Thymus (tissue), 11 donors: ENCODE data around the gene OR10G2. TPM values are rescaled to one million over a fixed set of nuclear protein-coding genes. Genes with fewer than 3 reads are reported as not detected.
"Not testable (repeated sequence)": the region's sequence is repeated elsewhere in the genome, so short reads cannot be mapped to it uniquely, and the experiment has no call there.

Experiments
- DNase-seq, 9 donors: peaks; one replicate each; pipeline ENCODE4 v3.0.0-alpha.2; 2013; ENCODE audit warnings: low spot score in 9 of 9, low read depth in 6 of 9, missing footprints in 1 of 9
- H3K27ac ChIP-seq, 2 donors: one replicate each; pipeline ENCODE4 v1.5.1; 2013; ENCODE audit warnings: control low read depth in 1 of 2, low read depth in 1 of 2, low read length in 1 of 2, mild to moderate bottlenecking in 1 of 2, moderate library complexity in 1 of 2
- H3K27me3 ChIP-seq, 2 donors: one replicate each; pipeline ENCODE4 v1.5.1; 2013; ENCODE audit warnings: low read length in 1 of 2; ENCODE audit not compliant: control insufficient read depth in 2 of 2, insufficient read depth in 1 of 2
- H3K36me3 ChIP-seq, 2 donors: one replicate each; pipeline ENCODE4 v1.5.1; 2013; ENCODE audit warnings: low read length in 1 of 2, mild to moderate bottlenecking in 1 of 2, moderate library complexity in 1 of 2; ENCODE audit not compliant: control insufficient read depth in 2 of 2, insufficient read depth in 2 of 2
- H3K4me1 ChIP-seq, 2 donors: one replicate each; pipeline ENCODE4 v1.5.1; 2013; ENCODE audit warnings: low read length in 2 of 2; ENCODE audit not compliant: control insufficient read depth in 2 of 2, insufficient read depth in 2 of 2
- H3K4me3 ChIP-seq, 2 donors: one replicate each; pipeline ENCODE4 v1.5.1; 2013; ENCODE audit warnings: low read length in 2 of 2, control low read depth in 1 of 2, mild to moderate bottlenecking in 1 of 2
- H3K9me3 ChIP-seq, 2 donors: one replicate each; pipeline ENCODE4 v1.5.1; 2013; ENCODE audit warnings: low read length in 1 of 2, mild to moderate bottlenecking in 1 of 2; ENCODE audit not compliant: control insufficient read depth in 2 of 2, insufficient read depth in 1 of 2
- WGBS: extraction: QIAGEN DNeasy Blood & Tissue Kit; methylation state at CpG from one replicate; pipeline ENCODE4 v1.1.7; 2013; 5-methylcytosine and 5-hydroxymethylcytosine counted together
- polyA plus RNA-seq: library from polyadenylated mRNA; stranded (reverse); fragments of 200-250 nt; gene quantifications from one replicate; pipeline ENCODE4 v1.2.3, GENCODE V29; 2013
- total RNA-seq: library from RNA; stranded (reverse); fragments of 120-200 nt; gene quantifications from one replicate; pipeline ENCODE4 v1.2.4, GENCODE V29; 2013
- donor health status: healthy.

Gene OR10G2
- total and polyA plus RNA-seq, 2 donors = not detected

GRCh38 chr14:21617614-21618013 is 17.1 kb downstream of the OR10G2 start:
- no peaks in the 10 kb centered on the region for H3K27me3 ChIP-seq
- no peak overlapping the region for H3K4me3 ChIP-seq
- no peak for DNase-seq
- 91% methylated on average over 8 of the region's 8 CpGs for WGBS
- no peaks in the 10 kb centered on the region for H3K4me1 ChIP-seq
- no peaks in the 10 kb centered on the region for H3K36me3 ChIP-seq
- no peaks in the 10 kb centered on the region for H3K9me3 ChIP-seq
- no peak overlapping the region for H3K27ac ChIP-seq

GRCh38 chr14:21614240-21614639 is 20.5 kb downstream of the OR10G2 start:
- no peaks in the 10 kb centered on the region for H3K27me3 ChIP-seq
- H3K36me3 ChIP-seq = no peaks in the 10 kb centered on the region
- 56% methylated on average over 1 of the region's 1 CpG for WGBS
- no peak for DNase-seq
- H3K27ac ChIP-seq = no peak overlapping the region
- H3K4me1 ChIP-seq = no peaks in the 10 kb centered on the region
- no peak overlapping the region for H3K4me3 ChIP-seq
- no peaks in the 10 kb centered on the region for H3K9me3 ChIP-seq

- H3K9me3 ChIP-seq = no peaks in the 10 kb centered on the region
- no peaks in the 10 kb centered on the region for H3K4me1 ChIP-seq
- no peak overlapping the region for H3K4me3 ChIP-seq
- H3K27me3 ChIP-seq = no peaks in the 10 kb centered on the region
- H3K27ac ChIP-seq = no peak overlapping the region
- no peaks in the 10 kb centered on the region for H3K36me3 ChIP-seq
- DNase-seq = no peak
- WGBS = 91% methylated on average over 6 of the region's 6 CpGs
Observed at GRCh38 chr14:21612324-21612723, 22.4 kb downstream of the OR10G2 start.

- not testable (repeated sequence) for H3K27me3 ChIP-seq, H3K4me1 ChIP-seq, H3K27ac ChIP-seq, DNase-seq, H3K4me3 ChIP-seq, H3K36me3 ChIP-seq, H3K9me3 ChIP-seq
- WGBS = 90% methylated on average over 6 of the region's 8 CpGs
Observed at GRCh38 chr14:21602181-21602580, 32.6 kb downstream of the OR10G2 start.

GRCh38 chr14:21589317-21589716 is 45.4 kb downstream of the OR10G2 start:
- no peak for DNase-seq
- no peak overlapping the region for H3K4me3 ChIP-seq
- H3K27ac ChIP-seq = no peak overlapping the region
- 82% methylated on average over 4 of the region's 4 CpGs for WGBS
- no peaks in the 10 kb centered on the region for H3K27me3 ChIP-seq
- no peaks in the 10 kb centered on the region for H3K4me1 ChIP-seq
- peaks cover 0 to 4% of the 10 kb centered on the region in 2 donors for H3K9me3 ChIP-seq
- no peaks in the 10 kb centered on the region for H3K36me3 ChIP-seq

Other genes with a start within 250 kb of the OR10G2 start
- gene CHD8, start 178.8 kb downstream of the OR10G2 start, total RNA-seq = 46.5 TPM
- 36.8 TPM for gene CHD8, start 178.8 kb downstream of the OR10G2 start, polyA plus RNA-seq
- 15.6 TPM for gene RAB2B, start 158.0 kb downstream of the OR10G2 start, total RNA-seq
- 15.7 TPM for gene RAB2B, start 158.0 kb downstream of the OR10G2 start, polyA plus RNA-seq
- 25.1 TPM for gene TOX4, start 157.7 kb downstream of the OR10G2 start, total RNA-seq
- 24.2 TPM for gene TOX4, start 157.7 kb downstream of the OR10G2 start, polyA plus RNA-seq
- gene METTL3, start 123.6 kb downstream of the OR10G2 start, total RNA-seq = 69.3 TPM
- gene METTL3, start 123.6 kb downstream of the OR10G2 start, polyA plus RNA-seq = 67.5 TPM
- 4.9 TPM for gene SALL2, start 108.6 kb downstream of the OR10G2 start, total RNA-seq
- 4.1 TPM for gene SALL2, start 108.6 kb downstream of the OR10G2 start, polyA plus RNA-seq
- gene OR10G3, start 54.9 kb downstream of the OR10G2 start, total RNA-seq = not detected
- gene OR10G3, start 54.9 kb downstream of the OR10G2 start, polyA plus RNA-seq = 0.07 TPM
- 0.09 TPM for gene OR4E2, start 18.9 kb upstream of the OR10G2 start, total RNA-seq
- gene OR4E2, start 18.9 kb upstream of the OR10G2 start, polyA plus RNA-seq = 0.07 TPM
- gene OR4E1, start 38.9 kb upstream of the OR10G2 start, total RNA-seq = 0.05 TPM
- gene OR4E1, start 38.9 kb upstream of the OR10G2 start, polyA plus RNA-seq = 0.07 TPM